ENCODE data around the gene ZNF407.
"Not testable (repeated sequence)": the region's sequence is repeated elsewhere in the genome, so short reads cannot be mapped to it uniquely, and the experiment has no call there.

ZNF407 gene

DNA sequence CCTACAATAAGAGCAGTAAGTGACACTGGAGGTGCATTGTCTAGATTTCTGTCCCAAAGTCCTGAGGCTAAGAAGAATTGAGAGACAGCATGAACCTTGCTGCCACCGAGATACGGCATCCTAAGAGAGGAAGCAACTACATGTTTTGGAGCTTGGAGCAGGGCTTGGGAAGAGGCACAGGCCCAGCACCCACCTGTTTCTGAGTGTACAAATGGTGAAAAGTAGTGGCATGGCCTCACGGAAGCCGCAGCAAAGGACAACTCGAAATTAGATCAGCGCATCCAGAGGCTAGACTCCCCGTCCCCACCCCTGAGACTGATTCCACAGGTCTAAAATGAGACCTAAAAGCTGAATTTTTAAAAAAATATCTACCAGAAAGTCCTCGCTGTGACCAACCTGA, 483.8 kb downstream of the ZNF407 start:
- in situ Hi-C loops (cut with HindIII; ENCODE audit: low sequenced_read_pairs), result no loop called here

DNA sequence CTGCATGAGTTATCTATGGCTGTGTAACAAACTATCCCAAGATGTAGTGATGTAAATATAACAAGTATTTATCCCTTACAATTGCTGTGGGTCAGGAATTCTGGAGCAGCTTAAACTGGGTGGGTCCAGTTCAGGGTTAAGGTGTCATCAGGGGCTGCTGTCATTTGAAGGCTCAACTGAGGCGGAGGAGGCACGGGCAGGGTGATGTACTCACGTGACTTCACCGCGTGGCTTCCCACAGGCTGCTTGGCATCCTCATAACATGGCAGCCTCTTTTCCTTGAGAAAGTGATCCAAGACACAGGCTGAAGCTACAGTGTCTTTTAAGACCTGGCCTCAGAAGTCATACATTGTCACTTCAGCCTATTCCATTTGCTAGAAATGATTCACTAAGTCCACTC, 485.5 kb downstream of the ZNF407 start:
- in situ Hi-C loops (cut with HindIII; ENCODE audit: low sequenced_read_pairs), result no loop called here

DNA sequence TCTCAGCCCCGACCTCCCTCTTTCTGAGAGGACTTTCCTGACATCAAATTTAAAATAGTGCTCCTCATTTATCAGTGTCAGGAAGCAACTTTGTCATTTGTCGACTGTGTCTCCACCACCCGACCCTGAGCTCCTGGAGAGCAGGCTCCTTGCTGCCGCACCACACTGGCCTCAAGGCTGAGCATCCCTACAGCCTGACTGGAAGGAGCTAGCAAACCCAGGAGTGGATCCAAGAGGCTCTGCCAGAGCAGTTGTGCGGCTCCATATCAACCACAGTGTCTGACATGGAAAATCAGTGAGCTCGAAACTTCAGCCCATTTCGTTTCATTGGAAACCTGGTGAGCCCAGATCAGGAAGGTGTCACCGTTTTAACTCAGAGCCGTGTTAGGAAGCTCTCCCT, 486.1 kb downstream of the ZNF407 start:
- in situ Hi-C loops (cut with HindIII; ENCODE audit: low sequenced_read_pairs), result no loop called here

DNA sequence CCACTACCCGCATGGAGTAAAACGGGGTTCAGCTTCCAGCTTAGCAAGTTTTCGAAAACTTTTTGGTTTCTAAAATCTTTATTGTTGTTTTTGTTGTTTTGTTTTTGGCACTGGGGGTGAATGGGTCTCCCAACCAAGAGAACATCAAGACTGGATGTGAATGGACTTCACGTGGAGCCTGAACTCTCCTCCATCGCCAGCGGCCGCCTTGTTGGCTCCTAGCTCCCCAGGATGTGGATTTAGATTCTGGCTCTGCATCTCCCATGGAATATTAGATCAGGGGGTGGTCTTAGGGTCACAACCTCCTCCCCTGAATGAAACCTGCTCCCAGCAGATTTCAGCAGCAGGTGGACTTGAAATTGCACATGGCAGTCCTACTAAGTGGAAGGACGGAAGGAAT, 488.0 kb downstream of the ZNF407 start:
- in situ Hi-C loops (cut with HindIII; ENCODE audit: low sequenced_read_pairs), result not testable (repeated sequence)

DNA sequence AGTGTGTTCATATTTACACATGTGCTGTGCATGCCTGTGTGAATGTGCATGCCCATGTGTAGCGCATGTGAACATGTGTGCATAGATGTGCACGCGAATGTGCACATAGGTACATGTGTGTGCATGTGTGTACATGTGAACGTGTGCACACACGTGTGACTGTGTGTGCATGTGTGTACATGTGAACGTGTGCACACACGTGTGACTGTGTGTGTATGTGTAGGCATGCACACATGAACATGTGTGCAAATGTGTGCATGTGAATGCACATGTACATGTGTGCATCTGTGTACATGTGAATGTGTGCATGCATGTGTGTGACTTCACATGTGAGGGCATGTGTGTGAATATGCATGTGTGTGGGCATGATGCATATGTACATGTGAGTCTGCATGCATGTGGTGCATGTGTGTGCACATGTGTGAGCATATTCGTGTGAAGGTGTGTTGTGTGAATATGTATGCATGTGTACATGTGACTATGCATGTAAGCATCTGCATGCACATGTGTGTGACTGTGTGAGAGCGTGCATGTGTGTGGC, 488.9 kb downstream of the ZNF407 start:
- in situ Hi-C loops (cut with HindIII; ENCODE audit: low sequenced_read_pairs), result no loop called here

DNA sequence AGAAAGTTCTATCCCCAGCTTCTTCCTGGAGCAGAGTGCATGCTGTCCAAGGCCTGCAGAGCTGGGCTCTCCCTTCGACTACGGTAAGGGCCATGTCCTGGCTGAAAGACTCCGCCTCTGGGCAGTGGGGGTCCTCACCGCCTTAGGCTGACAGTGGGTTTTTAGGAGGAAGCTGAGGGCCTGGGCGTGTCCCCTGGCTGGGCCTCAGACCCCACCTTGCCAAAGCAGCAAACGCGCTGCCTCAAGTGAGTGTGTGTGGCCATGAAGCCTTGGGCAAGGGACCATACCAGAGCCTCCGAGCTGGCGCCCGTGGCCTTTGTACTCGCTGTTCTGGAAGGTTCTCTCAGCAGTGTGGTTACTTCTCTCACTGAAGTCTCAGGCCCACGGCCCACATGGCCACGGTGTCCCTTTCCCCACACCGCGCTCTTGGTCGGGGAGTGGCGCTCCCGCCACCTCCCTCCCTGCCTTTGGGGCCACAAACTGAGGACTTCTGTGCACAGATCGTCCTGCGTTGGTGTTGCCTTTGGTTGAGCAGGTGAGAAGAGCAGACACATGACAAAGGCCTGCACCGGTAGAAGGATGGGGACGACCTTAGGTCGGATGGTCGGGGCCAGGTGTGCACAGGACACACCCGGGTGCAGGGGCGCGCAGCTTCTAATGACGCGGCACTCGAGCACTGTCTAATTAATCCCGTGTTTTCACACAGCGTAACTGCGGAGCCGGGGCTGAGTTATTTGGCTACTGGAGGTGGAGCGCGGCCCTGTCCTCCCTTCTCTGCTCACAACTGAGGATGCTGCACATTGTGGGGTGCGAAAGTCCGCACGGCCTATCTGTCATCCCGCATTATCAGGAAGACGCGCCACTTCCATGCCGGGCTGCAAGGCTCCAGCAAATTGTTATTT, 489.7 kb downstream of the ZNF407 start:
- in situ Hi-C loops (cut with HindIII; ENCODE audit: low sequenced_read_pairs), result no loop called here

DNA sequence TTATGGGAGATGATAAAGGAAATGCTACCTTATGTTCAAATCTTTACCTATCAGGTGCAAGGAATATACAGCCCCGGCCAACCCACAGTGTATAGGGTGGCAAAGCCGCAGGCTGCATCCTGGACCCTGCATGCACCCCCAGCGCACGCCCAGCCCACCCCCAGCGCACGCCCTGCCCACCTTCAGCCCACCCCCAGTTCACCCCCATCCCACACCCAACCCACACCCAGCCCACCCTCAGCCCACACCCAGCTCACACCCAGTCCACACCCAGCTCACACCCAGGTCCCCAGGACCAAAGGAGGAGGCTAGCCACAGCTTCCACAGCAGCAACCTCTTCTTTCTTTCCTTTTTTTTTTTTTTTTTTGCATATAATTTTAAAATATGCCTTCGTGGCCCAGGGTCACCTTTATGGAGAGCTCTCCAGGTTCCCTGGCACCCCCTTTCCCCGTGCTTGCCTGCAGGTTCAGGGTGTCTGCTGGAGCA, 490.4 kb downstream of the ZNF407 start:
- in situ Hi-C loops (cut with HindIII; ENCODE audit: low sequenced_read_pairs), result no loop called here

DNA sequence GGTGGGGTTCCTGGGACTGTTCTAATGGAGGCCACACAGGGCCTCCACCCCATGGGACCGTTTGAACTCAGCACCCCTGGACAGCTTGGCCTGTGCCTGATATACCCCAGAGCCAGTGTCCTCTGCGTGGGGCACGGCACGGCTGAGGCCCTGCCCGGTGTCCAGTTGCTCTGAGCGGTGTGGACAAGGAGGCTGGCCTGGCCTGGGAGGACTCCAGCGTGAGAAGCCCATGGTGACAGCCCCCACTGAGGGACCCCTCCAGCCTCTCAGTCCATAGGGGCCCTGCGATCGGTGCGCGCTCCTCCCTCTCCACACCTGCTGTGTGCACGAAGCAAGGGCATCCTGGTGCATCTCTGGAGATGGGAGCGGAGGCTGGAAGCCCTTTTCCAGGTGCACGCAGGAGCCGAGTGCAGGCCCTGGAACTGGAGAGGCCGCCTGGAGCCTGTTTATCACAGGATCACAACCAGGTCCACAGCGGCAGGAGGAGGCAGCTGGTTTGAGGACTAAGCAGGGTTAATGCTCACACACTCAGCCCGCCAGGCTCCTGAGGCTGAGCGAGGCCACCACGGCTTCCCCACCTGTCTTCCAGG, 491.0 kb downstream of the ZNF407 start:
- in situ Hi-C loops (cut with HindIII; ENCODE audit: low sequenced_read_pairs), result no loop called here

DNA sequence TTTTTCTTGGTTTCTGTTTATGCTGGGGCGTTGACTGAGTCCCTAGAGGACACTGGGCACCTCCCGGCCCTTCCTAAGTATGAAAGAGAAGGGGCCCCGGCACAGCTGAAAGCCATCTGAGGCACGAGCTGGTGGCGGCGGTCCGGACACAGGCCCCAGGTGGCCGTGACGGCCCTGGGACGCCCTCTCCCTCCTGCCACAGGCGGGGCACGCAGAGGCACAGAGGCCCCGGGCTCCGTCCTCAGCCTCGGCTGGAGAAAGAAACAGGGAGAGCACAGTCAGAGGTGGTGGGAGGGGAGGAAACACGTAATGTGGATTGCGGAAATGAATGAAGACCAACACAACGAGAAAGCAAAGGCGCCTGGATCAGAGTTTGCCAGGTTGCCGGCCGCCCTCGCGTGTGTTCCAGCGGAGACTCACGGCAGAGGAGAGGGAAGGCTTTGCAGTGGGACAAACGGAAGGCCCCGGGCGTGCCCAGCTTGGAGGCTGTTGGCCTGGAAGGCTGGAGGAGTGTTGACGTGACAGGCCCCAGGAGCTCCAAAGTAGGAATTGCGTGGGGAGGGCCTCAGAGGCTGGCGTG, 492.2 kb downstream of the ZNF407 start:
- in situ Hi-C loops (cut with HindIII; ENCODE audit: low sequenced_read_pairs), result no loop called here

DNA sequence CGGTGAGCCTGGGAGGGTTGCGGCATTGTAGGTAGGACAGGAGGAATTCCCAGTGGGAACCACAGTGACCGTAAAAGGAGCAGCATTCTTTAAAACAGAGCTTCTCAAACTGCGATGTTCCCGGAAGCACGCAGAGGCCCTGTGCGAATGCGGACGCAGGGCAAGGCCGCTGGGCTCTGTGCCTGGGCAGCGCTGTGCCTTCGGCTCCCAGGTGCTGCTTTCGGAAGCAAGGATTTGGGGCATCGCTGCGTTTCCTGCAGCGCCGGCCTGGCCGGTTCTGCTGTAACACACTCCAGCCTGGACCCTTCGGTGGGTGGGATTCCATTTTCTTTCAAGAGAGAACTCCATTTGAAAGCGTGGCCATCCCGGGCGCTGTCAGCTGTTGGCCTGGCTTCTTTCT, 492.7 kb downstream of the ZNF407 start:
- in situ Hi-C loops (cut with HindIII; ENCODE audit: low sequenced_read_pairs), result no loop called here

DNA sequence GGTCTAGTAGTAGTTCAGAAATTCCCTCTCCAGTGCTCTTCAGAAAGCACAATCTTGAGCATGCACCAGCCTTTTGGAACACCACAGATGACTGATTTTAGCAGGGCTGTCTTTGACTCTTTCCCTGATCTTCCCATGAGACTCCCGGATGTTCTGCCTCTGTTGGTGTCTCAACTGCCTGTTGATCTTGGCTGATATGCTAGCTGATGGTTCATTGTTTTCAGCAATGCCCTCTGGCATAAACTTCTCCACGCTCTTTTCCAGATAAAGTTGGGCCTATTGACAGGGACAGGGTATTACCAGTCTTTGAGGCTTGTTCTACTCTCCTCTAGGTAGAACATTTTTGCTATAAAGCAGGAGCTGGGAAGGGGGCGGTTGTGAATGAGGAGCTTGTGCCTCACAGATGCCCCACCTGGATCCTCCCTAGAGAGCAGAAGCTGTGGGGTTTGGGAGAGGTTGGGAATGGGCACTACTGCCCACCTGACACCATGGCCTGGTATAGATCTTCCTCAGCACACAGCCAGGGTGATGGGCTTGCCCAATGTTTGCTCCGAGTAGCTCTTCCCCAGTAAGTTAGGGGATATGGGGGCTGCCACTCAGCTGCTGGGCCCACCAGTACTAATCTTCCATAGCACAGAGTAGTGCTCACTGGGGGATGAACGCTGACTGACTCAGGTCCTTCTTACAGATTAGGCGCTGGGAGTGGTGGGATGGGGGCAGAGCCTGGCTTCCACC, 500.0 kb downstream of the ZNF407 start:
- in situ Hi-C loops (cut with HindIII; ENCODE audit: low sequenced_read_pairs), result no loop called here

DNA sequence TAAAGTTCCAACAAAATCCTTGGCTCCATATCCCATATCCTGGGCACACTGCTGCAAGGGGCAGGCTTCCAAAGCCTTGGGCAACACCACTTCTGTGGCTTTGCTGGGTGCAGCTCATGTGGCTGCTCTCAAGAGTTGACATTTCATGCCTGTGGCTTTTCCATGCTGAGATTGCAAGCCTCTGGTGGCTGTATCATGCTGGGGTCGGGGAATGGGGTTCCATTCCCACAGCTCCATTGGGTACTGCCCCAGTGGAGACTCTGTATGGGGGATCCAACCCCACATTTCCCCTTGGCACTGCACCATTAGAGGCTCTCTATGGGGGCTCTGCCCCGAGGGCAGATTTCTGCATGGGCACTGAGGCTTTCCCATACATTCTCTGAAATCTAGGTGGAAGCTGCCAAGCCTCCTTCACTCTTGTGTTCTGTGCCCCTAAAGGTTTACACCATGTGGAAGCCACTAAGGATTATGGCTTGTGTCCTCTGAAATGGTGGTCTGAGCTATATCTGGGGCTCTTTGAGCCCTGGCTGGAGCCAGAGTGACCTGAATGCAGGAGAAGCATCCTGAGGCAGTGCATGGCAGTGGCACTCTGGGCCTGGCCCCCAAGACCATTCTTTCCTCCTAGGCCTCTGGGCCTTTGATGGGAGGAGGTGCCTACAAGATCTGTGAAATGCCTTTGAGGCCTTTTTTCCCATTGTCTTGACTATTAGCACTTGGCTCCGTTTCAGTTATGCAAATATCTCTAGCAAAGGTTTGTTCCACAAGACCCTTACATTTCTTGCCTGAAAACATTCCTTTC, 503.4 kb downstream of the ZNF407 start:
- in situ Hi-C loops (cut with HindIII; ENCODE audit: low sequenced_read_pairs), result no loop called here

DNA sequence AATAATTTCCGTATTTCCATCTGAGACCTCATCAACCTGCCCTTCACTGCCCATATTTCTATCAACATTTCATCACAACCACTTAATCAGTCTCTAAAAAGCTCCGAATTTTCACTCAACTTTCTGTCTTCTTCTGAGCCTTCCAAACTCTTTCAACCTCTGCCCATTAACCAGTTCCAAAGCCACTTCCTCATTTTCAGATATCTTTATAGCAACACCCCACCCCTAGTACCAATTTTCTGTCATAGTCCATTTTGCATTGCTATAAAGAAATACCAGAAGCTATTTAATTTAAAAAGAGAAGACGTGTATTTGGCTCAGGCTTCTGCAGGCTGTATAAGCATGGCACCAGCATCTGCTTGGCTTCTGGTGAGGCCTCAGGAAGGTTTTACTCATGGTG, 504.2 kb downstream of the ZNF407 start:
- in situ Hi-C loops (cut with HindIII; ENCODE audit: low sequenced_read_pairs), result no loop called here

DNA sequence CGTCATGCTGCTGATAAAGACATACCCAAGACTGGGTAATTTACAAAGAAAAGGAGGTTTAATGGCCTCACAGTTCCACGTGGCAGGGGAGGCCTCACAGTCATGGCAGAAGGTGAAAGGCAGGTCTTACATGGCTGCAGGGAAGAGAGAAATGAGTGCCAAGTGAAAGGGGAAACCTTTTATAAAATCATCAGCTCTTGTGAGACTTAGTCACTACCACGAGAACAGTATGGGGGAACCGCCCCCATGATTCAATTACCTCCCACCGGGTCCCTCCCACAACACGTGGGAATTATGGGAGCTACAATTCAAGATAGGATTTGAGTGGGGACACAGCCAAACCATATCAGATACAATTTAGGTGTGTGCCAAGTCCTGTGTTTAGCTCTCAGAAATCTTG, 506.4 kb downstream of the ZNF407 start:
- in situ Hi-C loops (cut with HindIII; ENCODE audit: low sequenced_read_pairs), result not testable (repeated sequence)

DNA sequence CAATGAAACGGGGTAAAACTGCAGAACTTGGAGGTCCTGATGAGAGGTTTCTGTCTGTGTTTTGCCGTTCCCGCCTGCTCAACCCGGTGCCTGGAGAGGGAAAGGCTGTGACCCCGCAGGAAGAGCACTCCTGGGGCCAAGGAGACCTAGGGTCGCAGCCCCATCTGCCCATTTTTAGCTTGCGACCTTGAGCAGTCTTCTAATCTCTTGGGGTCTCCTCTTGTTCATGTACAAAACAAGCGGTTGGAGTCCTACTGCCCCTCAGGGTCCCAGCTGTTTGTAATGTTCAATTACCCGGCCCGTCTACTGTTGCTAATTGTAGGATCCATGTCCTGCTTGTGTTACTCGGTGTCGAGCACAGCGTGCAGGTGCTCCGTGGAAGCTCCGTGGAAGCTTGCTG, 506.8 kb downstream of the ZNF407 start:
- in situ Hi-C loops (cut with HindIII; ENCODE audit: low sequenced_read_pairs), result no loop called here

DNA sequence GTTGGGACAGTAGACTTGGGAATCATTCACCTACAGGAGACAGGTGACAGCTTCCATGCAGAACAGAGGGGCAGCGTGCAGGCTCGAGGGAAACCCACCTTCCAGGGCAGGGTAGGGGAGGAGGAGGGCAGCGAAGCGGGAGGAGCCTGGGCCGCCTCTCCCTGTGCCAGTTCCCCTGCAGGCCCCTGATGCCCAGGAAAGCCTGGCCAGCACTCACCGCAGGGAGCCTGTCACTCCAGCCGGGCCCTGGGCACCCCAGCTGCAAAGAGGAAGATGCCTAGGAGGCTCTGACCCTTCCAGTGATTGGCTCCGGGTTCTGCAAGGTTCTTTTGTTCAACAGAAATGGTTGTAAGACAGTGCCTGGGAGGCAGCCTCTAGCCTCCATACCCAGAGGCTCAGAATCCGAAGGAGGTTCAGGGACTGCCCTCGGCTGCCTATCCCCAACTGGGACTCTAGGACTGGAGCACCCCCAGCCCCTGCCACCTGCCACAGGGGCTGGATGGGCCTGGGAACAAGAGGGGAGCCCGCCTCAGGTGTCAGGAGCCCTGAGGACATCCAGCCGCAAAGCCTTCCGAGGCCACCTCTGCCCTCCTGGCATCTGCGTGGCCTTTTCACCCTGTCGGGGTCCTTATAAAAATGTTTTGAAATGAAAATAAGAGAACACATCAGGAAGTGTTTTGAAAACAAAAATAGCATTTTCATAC, 508.0 kb downstream of the ZNF407 start:
- in situ Hi-C loops (cut with HindIII; ENCODE audit: low sequenced_read_pairs), result no loop called here

DNA sequence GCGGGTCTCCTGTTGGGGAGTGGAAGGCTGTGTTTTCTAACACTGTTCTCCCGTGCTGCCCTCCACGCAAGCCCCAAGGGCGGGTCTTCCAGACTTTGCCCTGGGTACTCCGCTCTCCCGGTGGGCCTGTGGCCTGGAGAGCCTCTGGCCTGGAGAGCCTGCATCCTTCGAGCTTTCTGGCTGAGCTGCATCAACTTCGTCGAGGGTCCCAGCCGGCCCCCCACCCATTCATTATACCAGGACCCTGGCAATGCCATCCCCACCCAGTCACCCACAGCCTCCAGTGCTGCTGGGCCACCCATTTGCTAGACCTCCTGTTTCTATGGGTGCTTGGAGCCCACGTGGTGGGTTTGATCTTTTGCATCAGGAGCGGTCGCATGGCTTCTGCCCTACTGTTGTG, 509.1 kb downstream of the ZNF407 start:
- in situ Hi-C loops (cut with HindIII; ENCODE audit: low sequenced_read_pairs), result no loop called here

DNA sequence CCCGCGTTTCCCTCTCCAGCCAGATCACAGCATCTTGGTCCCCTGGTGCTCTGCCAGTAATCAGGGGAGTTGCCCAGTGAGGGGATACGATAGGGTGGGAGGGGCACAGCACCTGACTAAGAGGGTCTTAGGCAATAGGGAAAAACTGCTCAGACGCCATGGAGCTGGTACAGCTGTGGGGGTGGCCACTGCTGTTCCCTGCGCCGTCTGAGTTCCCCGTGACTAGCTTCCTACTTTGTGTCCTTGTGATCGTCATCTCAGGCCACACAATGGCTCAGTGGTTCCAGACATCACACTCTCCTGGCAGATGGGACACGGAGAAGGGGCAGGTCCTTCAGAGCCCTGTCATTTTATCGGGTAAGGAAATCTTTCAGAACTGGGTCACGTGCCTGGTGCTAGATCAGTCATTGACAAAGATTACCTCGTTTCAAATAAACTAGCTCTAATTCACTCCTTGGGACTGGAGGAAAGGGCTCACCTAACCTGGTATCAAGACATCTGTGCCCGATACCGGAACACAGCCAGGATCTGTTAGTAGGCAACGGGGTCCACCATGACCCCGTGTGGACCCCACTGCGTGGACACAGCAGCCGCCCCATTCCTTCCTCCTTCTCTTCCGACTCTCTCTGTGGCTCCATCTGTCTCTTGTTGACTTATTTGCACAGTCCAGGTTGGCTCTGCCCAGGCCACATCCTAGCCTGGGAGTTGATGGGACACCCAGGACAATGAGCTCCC, 509.7 kb downstream of the ZNF407 start:
- in situ Hi-C loops (cut with HindIII; ENCODE audit: low sequenced_read_pairs), result no loop called here

DNA sequence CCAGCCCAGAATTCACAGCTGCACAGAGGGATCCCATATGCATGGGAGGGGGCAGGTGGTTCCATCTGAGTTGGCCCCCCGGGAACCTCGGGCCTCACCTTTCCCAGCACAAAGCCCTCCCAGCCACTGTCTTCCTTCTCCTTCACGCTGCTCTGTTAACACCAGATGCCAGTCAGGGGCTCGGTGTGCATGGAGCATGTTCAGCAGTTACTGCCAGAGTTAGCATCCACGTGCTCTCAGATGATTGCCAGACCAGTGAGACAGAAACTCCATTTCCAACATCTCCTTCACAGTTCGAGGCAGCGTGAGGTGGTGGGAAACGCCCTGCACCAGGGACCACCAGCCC, 510.2 kb downstream of the ZNF407 start:
- in situ Hi-C loops (cut with HindIII; ENCODE audit: low sequenced_read_pairs), result no loop called here
